ENCODE results near the gene CST6. TPM values are rescaled to one million over a fixed set of nuclear protein-coding genes. Genes with fewer than 3 reads are reported as not detected.

CST6 gene
- total RNA-seq, 4 donors from 2014 or later: 1.7 TPM; not detected in 3

- WGBS, 2 donors (ENCODE audit: low coverage in 1 of 2): 42 to 70% methylated on average over 2 to 5 of the region's 43 CpGs
- no peak overlapping the region for H3K4me3 ChIP-seq
- no peak overlapping the region for H3K27ac ChIP-seq
- no peaks in the 10 kb centered on the region for H3K4me1 ChIP-seq
- ATAC-seq: no peak
- peaks cover 0 to 76% of the 10 kb centered on the region in 2 donors for H3K36me3 ChIP-seq
- TF ChIP-seq POLR2A (IDR thresholded peaks at IDR 0.05) (no peak), POLR2AphosphoS5 (IDR thresholded peaks at IDR 0.05) (no peak), CTCF (IDR thresholded peaks at IDR 0.05) (no peak), EP300 (IDR thresholded peaks at IDR 0.05) (no peak)
- no peaks in the 10 kb centered on the region for H3K9me3 ChIP-seq
- no peaks in the 10 kb centered on the region for H3K27me3 ChIP-seq
Observed at GRCh38 chr11:65976216-65977176, 35.3 kb upstream of the CST6 start.

GRCh38 chr11:65977621-65978390 is 34.0 kb upstream of the CST6 start:
- Histone ChIP-seq H3K36me3 (peaks cover 0 to 65% of the 10 kb centered on the region in 2 donors), H3K27ac (no peak overlapping the region), H3K4me3 (no peak overlapping the region), H3K27me3 (no peaks in the 10 kb centered on the region), H3K9me3 (no peaks in the 10 kb centered on the region), H3K4me1 (no peaks in the 10 kb centered on the region)
- WGBS, 2 donors (ENCODE audit: low coverage in 1 of 2): 93% methylated on average over 7 of the region's 29 CpGs; no CpG with 5 or more reads in 1 of the 2 donors
- TF ChIP-seq POLR2AphosphoS5 (IDR thresholded peaks at IDR 0.05) (no peak), EP300 (IDR thresholded peaks at IDR 0.05) (no peak), POLR2A (IDR thresholded peaks at IDR 0.05) (no peak), CTCF (IDR thresholded peaks at IDR 0.05) (no peak)
- no peak for ATAC-seq

GRCh38 chr11:65978391-65979238 is 33.2 kb upstream of the CST6 start:
- no peaks in the 10 kb centered on the region for H3K4me1 ChIP-seq
- H3K9me3 ChIP-seq: no peaks in the 10 kb centered on the region
- no peak overlapping the region for H3K4me3 ChIP-seq
- TF ChIP-seq CTCF (IDR thresholded peaks at IDR 0.05): no peak
- no peak for TF ChIP-seq POLR2AphosphoS5 (IDR thresholded peaks at IDR 0.05)
- no peak for TF ChIP-seq EP300 (IDR thresholded peaks at IDR 0.05)
- TF ChIP-seq POLR2A (IDR thresholded peaks at IDR 0.05): no peak
- H3K36me3 ChIP-seq: peaks cover 0 to 57% of the 10 kb centered on the region in 2 donors
- WGBS, 2 donors (ENCODE audit: low coverage in 1 of 2): 80 to 93% methylated on average over 1 to 3 of the region's 34 CpGs
- ATAC-seq: no peak
- H3K27me3 ChIP-seq: no peaks in the 10 kb centered on the region
- H3K27ac ChIP-seq: no peak overlapping the region

- 76 to 86% methylated on average over 5 to 9 of the region's 10 CpGs for WGBS, 2 donors (ENCODE audit: low coverage in 1 of 2)
- no peak overlapping the region for H3K4me3 ChIP-seq
- no peak for ATAC-seq
- no peak for TF ChIP-seq CTCF (IDR thresholded peaks at IDR 0.05)
- TF ChIP-seq POLR2AphosphoS5 (IDR thresholded peaks at IDR 0.05): no peak
- H3K9me3 ChIP-seq: no peaks in the 10 kb centered on the region
- H3K36me3 ChIP-seq: peaks cover 0 to 54% of the 10 kb centered on the region in 2 donors
- H3K4me1 ChIP-seq: peaks cover 0 to 2% (median 0%) of the 10 kb centered on the region in 3 donors
- no peak overlapping the region for H3K27ac ChIP-seq
- H3K27me3 ChIP-seq: no peaks in the 10 kb centered on the region
Observed at GRCh38 chr11:65979261-65979759, 32.5 kb upstream of the CST6 start.
